Left colon (tissue), 2 donors: ENCODE data around the gene GLT8D1. TPM values are rescaled to one million over a fixed set of nuclear protein-coding genes. Genes with fewer than 3 reads are reported as not detected.

Source experiments
- ATAC-seq: fragments of 200-7000 bp; cut with Tn5 transposase; one replicate; pipeline ENCODE4 v1.9.1; 2020; ENCODE audit warnings: mild to moderate bottlenecking, moderate library complexity
- DNase-seq, 2 donors: peaks; one replicate each; pipeline ENCODE4 v3.0.0-alpha.2; 2020
- intact Hi-C, 2 donors: fragments of 100-400 bp; cut with DNase I in 1 of 2; cut with micrococcal nuclease in 1 of 2; formaldehyde crosslinking; loops; one replicate each; pipeline versions ENCODE4 v1.11.2 to v1.14.0; 2022; cut with DNase I, micrococcal nuclease
- total RNA-seq, 2 donors: library from RNA; stranded (reverse); fragmentation: NEBNext Ultra II Directional; extraction: Animal tissue kit (Norgen Biotek cat#: 25700); gene quantifications; one replicate each; pipeline ENCODE4 v1.2.1, GENCODE V29; 2021
- donor health status: DM: no; HTN: no; CAD: no.
- donor health status: DM: yes; HTN: yes; CAD: no.

GLT8D1 gene
- total RNA-seq, 2 donors from 2014 or later, result 27.8 to 29.0 TPM

- intact Hi-C loops, result no loop called here
- ATAC-seq, result no peak
- DNase-seq, result no peak
Measured at GRCh38 chr3:52715714-52716305, 10.2 kb upstream of the GLT8D1 start.

- peak; percentile 97 for ATAC-seq
- intact Hi-C loops, result no loop called here
- DNase-seq, result peak; percentile 61 to 72
Measured at GRCh38 chr3:52714335-52715302, 9.0 kb upstream of the GLT8D1 start.

GRCh38 chr3:52712291-52713212, 7.0 kb upstream of the GLT8D1 start:
- DNase-seq (no peak), ATAC-seq (peak; percentile 46)
- intact Hi-C loops, result no loop called here

GRCh38 chr3:52710512-52710911, 4.9 kb upstream of the GLT8D1 start:
- ATAC-seq (no peak), DNase-seq (no peak)
- intact Hi-C loops, result no loop called here

GRCh38 chr3:52707585-52707984, 2.0 kb upstream of the GLT8D1 start:
- intact Hi-C loops, result no loop called here
- no peak for DNase-seq
- ATAC-seq, result no peak

GRCh38 chr3:52705438-52705687, 228 bp downstream of the GLT8D1 start:
- DNase-seq (no peak), ATAC-seq (no peak)
- intact Hi-C loops, result no loop called here

- ATAC-seq (peak; percentile 22), DNase-seq (peak in 1 of 2 donors; percentile 28)
- intact Hi-C loops, result no loop called here
Measured at GRCh38 chr3:52704611-52705437, 767 bp downstream of the GLT8D1 start.

- ATAC-seq, result no peak
- intact Hi-C loops, result no loop called here
- no peak for DNase-seq
Measured at GRCh38 chr3:52703341-52703740, 2.2 kb downstream of the GLT8D1 start.

- intact Hi-C loops, result no loop called here
- DNase-seq (no peak), ATAC-seq (no peak)
Measured at GRCh38 chr3:52697632-52697965, 8.0 kb downstream of the GLT8D1 start.

GRCh38 chr3:52696830-52697631, 8.6 kb downstream of the GLT8D1 start:
- no peak for DNase-seq
- peak; percentile 44 for ATAC-seq

GRCh38 chr3:52695798-52696671, 9.6 kb downstream of the GLT8D1 start:
- no peak for ATAC-seq
- DNase-seq, result no peak
- intact Hi-C loops, result no loop called here

More at GRCh38 chr3:52696830-52697631, 8.6 kb downstream of the GLT8D1 start:
- intact Hi-C loops, result no loop called here

GRCh38 chr3:52694528-52695189, 10.9 kb downstream of the GLT8D1 start:
- ATAC-seq, result no peak
- intact Hi-C loops, result no loop called here
- no peak for DNase-seq

GRCh38 chr3:52693071-52693470, 12.5 kb downstream of the GLT8D1 start:
- no peak for ATAC-seq
- intact Hi-C loops, result no loop called here
- no peak for DNase-seq

- ATAC-seq, result no peak
- intact Hi-C loops, result no loop called here
- no peak for DNase-seq
Measured at GRCh38 chr3:52690560-52690959, 15.0 kb downstream of the GLT8D1 start.

GRCh38 chr3:52689151-52689550, 16.4 kb downstream of the GLT8D1 start:
- no peak for ATAC-seq
- intact Hi-C loops, result no loop called here
- no peak for DNase-seq

GRCh38 chr3:52688266-52688665, 17.3 kb downstream of the GLT8D1 start:
- ATAC-seq (no peak), DNase-seq (no peak)
- intact Hi-C loops, result no loop called here
